ENCODE results near the gene SETBP1. TPM values are rescaled to one million over a fixed set of nuclear protein-coding genes. Genes with fewer than 3 reads are reported as not detected.
A peak's percentile ranks its signal among the peaks of the same experiment; 100 is the strongest.

Gene SETBP1
- total and polyA plus RNA-seq, 2 of the 8 experiments (the other 6 are each of a cell fraction or from before 2014, with no cell fraction given): 2.0 to 6.5 TPM

DNA sequence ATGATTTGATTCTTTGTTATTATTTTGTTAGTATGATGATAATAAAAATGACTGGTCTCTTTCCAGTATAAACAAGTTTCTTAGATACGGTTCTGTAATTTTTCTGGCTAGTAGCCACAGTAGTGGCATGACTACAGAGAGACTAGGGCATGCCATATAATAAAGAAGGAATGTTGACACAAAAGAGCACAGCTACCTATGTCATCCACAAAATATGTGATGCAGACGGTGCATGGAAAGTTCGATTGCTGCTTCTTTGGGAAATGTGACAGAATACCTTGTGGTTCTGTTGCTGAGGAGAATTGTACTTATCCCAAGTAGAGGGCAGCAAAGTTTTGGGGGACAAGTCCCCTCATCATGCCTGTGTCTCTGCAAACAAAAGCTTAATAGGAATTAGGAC, 26.1 kb upstream of the SETBP1 start:
- 91% methylated on average over 3 of the region's 3 CpGs; no CpG with 5 or more reads in 1 of the 2 experiments for WGBS, 2 experiments (ENCODE audit: extremely low coverage in 1 of 2, insufficient coverage in 1 of 2, insufficient read length in 1 of 2, insufficient replicate concordance in 2 of 2, low coverage in 1 of 2, low lambda C conversion rate in 2 of 2, missing lambda C conversion rate in 1 of 2)
- Histone ChIP-seq H3K56ac (replicated peaks; ENCODE audit: insufficient read length, low read depth, low read length) (peak overlapping the region; percentile 12), H3K4me2 (ENCODE audit: insufficient read depth in 1 of 2, low read depth in 2 of 2, low read length in 2 of 2) (no peak overlapping the region), H3K4me3 (ENCODE audit: extremely low read depth in 1 of 4, insufficient read depth in 2 of 4, low read depth in 3 of 4, low read length in 4 of 4) (no peak overlapping the region), H2BK120ac (replicated peaks; ENCODE audit: low read depth, low read length) (no peak overlapping the region), H3K18ac (ENCODE audit: extremely low read depth, low read length) (no peak overlapping the region), H2BK5ac (ENCODE audit: low read depth, low read length) (no peak overlapping the region), H3K9me3 (ENCODE audit: insufficient read depth in 2 of 2, low read depth in 1 of 2, low read length in 1 of 2) (no peaks in the 10 kb centered on the region), H3K4me1 (replicated peaks in 1 of 4; ENCODE audit: control insufficient read depth in 3 of 4, insufficient read depth in 4 of 4, low read length in 3 of 4) (no peaks in the 10 kb centered on the region), H3K23ac (ENCODE audit: insufficient read length) (no peak overlapping the region), H3K79me2 (ENCODE audit: control insufficient read depth in 1 of 2, insufficient read depth in 2 of 2, low read length in 2 of 2) (no peaks in the 10 kb centered on the region), H3K9ac (replicated peaks in 1 of 4; ENCODE audit: extremely low read depth in 1 of 4, low read depth in 3 of 4, low read length in 3 of 4) (no peak overlapping the region), H3K27me3 (replicated peaks in 1 of 4; ENCODE audit: control insufficient read depth in 3 of 4, extremely low read depth in 1 of 4, insufficient read depth in 3 of 4, low read length in 3 of 4) (no peaks in the 10 kb centered on the region), H3K4ac (replicated peaks; ENCODE audit: insufficient read length, low read depth, low read length) (no peak overlapping the region), H4K8ac (ENCODE audit: extremely low read depth, insufficient read depth, low read length) (no peak overlapping the region), H3K27ac (ENCODE audit: low read depth, low read length) (no peak overlapping the region), H2AFZ (ENCODE audit: low read length) (no peak overlapping the region), H4K91ac (replicated peaks; ENCODE audit: insufficient read length, low read length) (no peak overlapping the region), H3K23me2 (ENCODE audit: low read depth, low read length) (no peaks in the 10 kb centered on the region), H3K14ac (ENCODE audit: insufficient read length) (no peak overlapping the region), H4K20me1 (replicated peaks in 1 of 2; ENCODE audit: control insufficient read depth in 1 of 2, insufficient read depth in 2 of 2, low read length in 2 of 2) (no peaks in the 10 kb centered on the region), H3K79me1 (ENCODE audit: low read depth, low read length) (no peaks in the 10 kb centered on the region), H2BK15ac (ENCODE audit: low read length) (no peak overlapping the region), H4K5ac (ENCODE audit: insufficient read length, low read depth, low read length) (no peak overlapping the region), H2BK12ac (ENCODE audit: low read depth, low read length) (no peak overlapping the region), H3K36me3 (ENCODE audit: control insufficient read depth in 2 of 4, insufficient read depth in 4 of 4, low read length in 3 of 4) (no peaks in the 10 kb centered on the region), H2BK20ac (ENCODE audit: low read length) (no peak overlapping the region), H2AK5ac (ENCODE audit: low read depth, low read length) (no peak overlapping the region)
- FAIRE-seq (no peak), DNase-seq (ENCODE audit: low read depth in 1 of 2, low spot score in 2 of 2) (no peak)
- ChIA-PET POLR2A (ENCODE audit: partially characterized antibody) (no interaction called here), CTCF (ENCODE audit: partially characterized antibody) (interaction anchor here (0.6 to 2.5 kb wide), 4 partner anchors 13 to 558 kb away, joined by 3 to 9 read pairs (median 4); no protein-coding TSS in a partner anchor)
- no peak for TF ChIP-seq NANOG (IDR thresholded peaks at IDR 0.05; ENCODE audit: insufficient read depth, low read depth, low read length, poor library complexity, severe bottlenecking)
- no peak for TF ChIP-seq TBP (IDR thresholded peaks at IDR 0.05; ENCODE audit: low read depth, low read length)
- TF ChIP-seq YY1 (IDR thresholded peaks at IDR 0.05; ENCODE audit: low read depth, low read length): no peak
- TF ChIP-seq, protein P1, sequence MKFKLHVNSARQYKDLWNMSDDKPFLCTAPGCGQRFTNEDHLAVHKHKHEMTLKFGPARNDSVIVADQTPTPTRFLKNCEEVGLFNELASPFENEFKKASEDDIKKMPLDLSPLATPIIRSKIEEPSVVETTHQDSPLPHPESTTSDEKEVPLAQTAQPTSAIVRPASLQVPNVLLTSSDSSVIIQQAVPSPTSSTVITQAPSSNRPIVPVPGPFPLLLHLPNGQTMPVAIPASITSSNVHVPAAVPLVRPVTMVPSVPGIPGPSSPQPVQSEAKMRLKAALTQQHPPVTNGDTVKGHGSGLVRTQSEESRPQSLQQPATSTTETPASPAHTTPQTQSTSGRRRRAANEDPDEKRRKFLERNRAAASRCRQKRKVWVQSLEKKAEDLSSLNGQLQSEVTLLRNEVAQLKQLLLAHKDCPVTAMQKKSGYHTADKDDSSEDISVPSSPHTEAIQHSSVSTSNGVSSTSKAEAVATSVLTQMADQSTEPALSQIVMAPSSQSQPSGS (IDR thresholded peaks at IDR 0.05; ENCODE audit: low read length): no peak
- TF ChIP-seq, protein P2, sequence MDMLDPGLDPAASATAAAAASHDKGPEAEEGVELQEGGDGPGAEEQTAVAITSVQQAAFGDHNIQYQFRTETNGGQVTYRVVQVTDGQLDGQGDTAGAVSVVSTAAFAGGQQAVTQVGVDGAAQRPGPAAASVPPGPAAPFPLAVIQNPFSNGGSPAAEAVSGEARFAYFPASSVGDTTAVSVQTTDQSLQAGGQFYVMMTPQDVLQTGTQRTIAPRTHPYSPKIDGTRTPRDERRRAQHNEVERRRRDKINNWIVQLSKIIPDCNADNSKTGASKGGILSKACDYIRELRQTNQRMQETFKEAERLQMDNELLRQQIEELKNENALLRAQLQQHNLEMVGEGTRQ (IDR thresholded peaks at IDR 0.05; ENCODE audit: low read length): no peak
- no peak for TF ChIP-seq EZH2 (IDR thresholded peaks at IDR 0.05; ENCODE audit: low read depth, low read length, severe bottlenecking)
- TF ChIP-seq POLR2AphosphoS5 (IDR thresholded peaks at IDR 0.05; ENCODE audit: low read depth, low read length): no peak
- no peak for TF ChIP-seq SAP30 (IDR thresholded peaks at IDR 0.05; ENCODE audit: insufficient read depth, insufficient replicate concordance, low read length)
- no peak for TF ChIP-seq MAFK (IDR thresholded peaks at IDR 0.05; ENCODE audit: low read depth, low read length)
- TF ChIP-seq FOSL1 (IDR thresholded peaks at IDR 0.05; ENCODE audit: insufficient read depth, low read depth, low read length): no peak
- no peak for TF ChIP-seq EGR1 (IDR thresholded peaks at IDR 0.05; ENCODE audit: borderline replicate concordance, low read depth, low read length)

All from H1 (cell line).